SJCRH30 (cell line): ENCODE measurements around the gene AKR7A3. TPM values are rescaled to one million over a fixed set of nuclear protein-coding genes. Genes with fewer than 3 reads are reported as not detected.
"Not testable (repeated sequence)": the region's sequence is repeated elsewhere in the genome, so short reads cannot be mapped to it uniquely, and the experiment has no call there.

Experiments used
- DNase-seq, 2 experiments: peaks; one replicate each; pipeline ENCODE4 v3.0.0-alpha.2; 2015 to 2020
- H3K27ac ChIP-seq: fragments of 250-450 bp; sonication (Bioruptor Pico); 2 replicates; pipeline ENCODE4 v1.5.1; 2020; ENCODE audit warnings: mild to moderate bottlenecking, moderate library complexity
- H3K27me3 ChIP-seq: fragments of 250-450 bp; sonication (Bioruptor Pico); 2 replicates; pipeline ENCODE4 v1.5.1; 2020; ENCODE audit warnings: mild to moderate bottlenecking, moderate library complexity
- H3K36me3 ChIP-seq: fragments of 250-450 bp; sonication (Bioruptor Pico); 2 replicates; pipeline ENCODE4 v1.5.1; 2020; ENCODE audit warnings: mild to moderate bottlenecking, moderate library complexity
- H3K4me1 ChIP-seq: fragments of 250-450 bp; sonication (Bioruptor Pico); 2 replicates; pipeline ENCODE4 v1.5.1; 2020; ENCODE audit warnings: mild to moderate bottlenecking, moderate library complexity
- H3K4me3 ChIP-seq: fragments of 250-450 bp; sonication (Bioruptor Pico); 2 replicates; pipeline ENCODE4 v1.5.1; 2020; ENCODE audit warnings: mild to moderate bottlenecking, moderate library complexity
- H3K9me3 ChIP-seq: fragments of 250-450 bp; sonication (Bioruptor Pico); replicated peaks from 2 replicates; pipeline ENCODE4 v1.5.1; 2020; ENCODE audit warnings: mild to moderate bottlenecking, moderate library complexity
- total RNA-seq: library from RNA; depleted of rRNA; stranded (reverse); fragments of >200 nt; shearing (Covaris generic); gene quantifications from 2 replicates; pipeline ENCODE4 v1.2.3, GENCODE V29; 2014

Gene AKR7A3
- total RNA-seq, 1 experiment from 2014 or later, result 0.06 TPM

- Histone ChIP-seq H3K4me3 (no peak overlapping the region), H3K27ac (no peak overlapping the region), H3K4me1 (no peaks in the 10 kb centered on the region), H3K27me3 (no peaks in the 10 kb centered on the region), H3K36me3 (no peaks in the 10 kb centered on the region), H3K9me3 (no peaks in the 10 kb centered on the region)
- DNase-seq, result no peak
Measured at GRCh38 chr1:19287436-19288185, 959 bp downstream of the AKR7A3 start.

GRCh38 chr1:19285807-19286206, 2.8 kb downstream of the AKR7A3 start:
- not testable (repeated sequence) for H3K27ac ChIP-seq, DNase-seq, H3K27me3 ChIP-seq, H3K4me1 ChIP-seq, H3K9me3 ChIP-seq, H3K36me3 ChIP-seq, H3K4me3 ChIP-seq

GRCh38 chr1:19285366-19285765, 3.2 kb downstream of the AKR7A3 start:
- H3K36me3 ChIP-seq, H3K4me3 ChIP-seq, H3K4me1 ChIP-seq, H3K9me3 ChIP-seq, H3K27ac ChIP-seq, H3K27me3 ChIP-seq, DNase-seq: not testable (repeated sequence)

- DNase-seq, result no peak
- Histone ChIP-seq H3K27me3 (no peaks in the 10 kb centered on the region), H3K4me3 (no peak overlapping the region), H3K9me3 (no peaks in the 10 kb centered on the region), H3K27ac (no peak overlapping the region), H3K36me3 (no peaks in the 10 kb centered on the region), H3K4me1 (no peaks in the 10 kb centered on the region)
Measured at GRCh38 chr1:19284881-19285280, 3.7 kb downstream of the AKR7A3 start.

GRCh38 chr1:19283891-19284290, 4.7 kb downstream of the AKR7A3 start:
- DNase-seq, result no peak
- H3K27me3 ChIP-seq, result no peaks in the 10 kb centered on the region

GRCh38 chr1:19274636-19275035, 13.9 kb downstream of the AKR7A3 start:
- no peak overlapping the region for H3K4me3 ChIP-seq
- no peaks in the 10 kb centered on the region for H3K4me1 ChIP-seq
- no peaks in the 10 kb centered on the region for H3K27me3 ChIP-seq
- no peak overlapping the region for H3K27ac ChIP-seq
- no peak for DNase-seq
- 0 out of 2 replicates have a peak, but pooled peaks cover 3% of the 10 kb centered on the region for H3K9me3 ChIP-seq
- no peaks in the 10 kb centered on the region for H3K36me3 ChIP-seq

More at GRCh38 chr1:19283891-19284290, 4.7 kb downstream of the AKR7A3 start:
- H3K9me3 ChIP-seq, result no peaks in the 10 kb centered on the region
- H3K4me3 ChIP-seq, result no peak overlapping the region
- no peaks in the 10 kb centered on the region for H3K4me1 ChIP-seq
- H3K36me3 ChIP-seq, result no peaks in the 10 kb centered on the region
- H3K27ac ChIP-seq, result no peak overlapping the region

GRCh38 chr1:19273844-19274531, 14.6 kb downstream of the AKR7A3 start:
- not testable (repeated sequence) for H3K4me3 ChIP-seq, H3K36me3 ChIP-seq, H3K4me1 ChIP-seq, H3K27ac ChIP-seq, H3K9me3 ChIP-seq, H3K27me3 ChIP-seq, DNase-seq

GRCh38 chr1:19273106-19273843, 15.3 kb downstream of the AKR7A3 start:
- no peak overlapping the region for H3K4me3 ChIP-seq
- H3K36me3 ChIP-seq, result no peaks in the 10 kb centered on the region
- H3K9me3 ChIP-seq, result 0 out of 2 replicates have a peak, but pooled peaks cover 3% of the 10 kb centered on the region
- DNase-seq, result no peak
- no peaks in the 10 kb centered on the region for H3K27me3 ChIP-seq
- H3K4me1 ChIP-seq, result no peaks in the 10 kb centered on the region
- no peak overlapping the region for H3K27ac ChIP-seq

GRCh38 chr1:19272064-19272463, 16.5 kb downstream of the AKR7A3 start:
- no peak overlapping the region for H3K4me3 ChIP-seq
- 0 out of 2 replicates have a peak, but pooled peaks cover 3% of the 10 kb centered on the region for H3K9me3 ChIP-seq
- no peaks in the 10 kb centered on the region for H3K36me3 ChIP-seq
- DNase-seq, result no peak
- H3K4me1 ChIP-seq, result no peaks in the 10 kb centered on the region
- no peaks in the 10 kb centered on the region for H3K27me3 ChIP-seq
- no peak overlapping the region for H3K27ac ChIP-seq

- H3K27ac ChIP-seq, DNase-seq, H3K9me3 ChIP-seq, H3K4me3 ChIP-seq, H3K36me3 ChIP-seq, H3K27me3 ChIP-seq, H3K4me1 ChIP-seq: not testable (repeated sequence)
Measured at GRCh38 chr1:19270343-19270730, 18.2 kb downstream of the AKR7A3 start.

GRCh38 chr1:19269427-19270342, 18.9 kb downstream of the AKR7A3 start:
- not testable (repeated sequence) for H3K4me3 ChIP-seq, DNase-seq, H3K27ac ChIP-seq, H3K36me3 ChIP-seq, H3K4me1 ChIP-seq, H3K9me3 ChIP-seq, H3K27me3 ChIP-seq

GRCh38 chr1:19268445-19268844, 20.1 kb downstream of the AKR7A3 start:
- Histone ChIP-seq H3K4me1 (no peaks in the 10 kb centered on the region), H3K9me3 (no peaks in the 10 kb centered on the region), H3K4me3 (no peak overlapping the region), H3K36me3 (no peaks in the 10 kb centered on the region), H3K27me3 (no peaks in the 10 kb centered on the region), H3K27ac (no peak overlapping the region)
- no peak for DNase-seq

- Histone ChIP-seq H3K9me3 (no peaks in the 10 kb centered on the region), H3K36me3 (peaks cover 27% of the 10 kb centered on the region), H3K27ac (no peak overlapping the region), H3K4me1 (peaks cover 16% of the 10 kb centered on the region), H3K27me3 (no peaks in the 10 kb centered on the region), H3K4me3 (no peak overlapping the region)
- DNase-seq, result no peak
Measured at GRCh38 chr1:19262744-19263143, 25.8 kb downstream of the AKR7A3 start.

- DNase-seq, result no peak
- Histone ChIP-seq H3K4me1 (peaks cover 16% of the 10 kb centered on the region), H3K9me3 (no peaks in the 10 kb centered on the region), H3K27me3 (no peaks in the 10 kb centered on the region), H3K27ac (no peak overlapping the region), H3K4me3 (no peak overlapping the region), H3K36me3 (peaks cover 34% of the 10 kb centered on the region)
Measured at GRCh38 chr1:19262047-19262446, 26.5 kb downstream of the AKR7A3 start.
